Measurements from ENCODE around the gene EFCAB8.

Gene EFCAB8

DNA sequence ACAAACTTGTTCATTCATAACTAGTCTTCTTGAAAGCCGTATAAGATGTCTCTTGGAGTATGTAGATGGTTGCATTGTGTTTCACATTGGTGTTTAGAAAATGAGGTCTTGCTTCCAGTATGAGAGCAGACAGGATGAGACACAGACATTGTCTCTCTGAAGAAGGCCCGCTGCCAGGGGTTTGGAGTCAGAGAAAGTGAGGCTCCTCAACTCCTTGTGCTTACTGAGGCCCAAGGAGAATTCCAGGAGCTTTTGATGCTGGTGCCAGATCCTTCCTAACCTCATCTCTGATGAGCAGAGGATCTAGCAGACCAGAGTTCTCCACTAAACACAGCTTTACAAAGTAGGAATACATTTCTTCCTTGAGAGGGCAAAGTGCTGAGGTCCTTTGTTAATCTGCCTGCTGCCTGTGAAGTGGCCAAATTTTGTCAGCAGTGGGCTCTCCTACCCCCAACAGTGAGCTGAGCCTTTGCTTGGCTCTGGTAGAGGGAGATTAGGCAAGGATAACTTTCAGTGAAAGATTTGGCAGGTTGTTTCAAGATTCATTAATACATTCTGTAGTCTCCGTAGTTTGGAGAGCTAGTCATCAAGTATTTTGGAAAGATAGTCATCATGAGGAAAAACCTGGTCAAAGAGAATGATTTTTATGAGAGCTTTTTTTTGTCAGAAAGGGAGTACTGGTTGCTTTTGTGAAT lies 29.3 kb upstream of the EFCAB8 start:
- Mint-ChIP-seq H3K27ac (peak overlapping the region; percentile 89), H3K4me1 (peaks cover 30% of the 10 kb centered on the region), H3K9me3 (no peaks in the 10 kb centered on the region), H3K27me3 (ENCODE audit: low read depth, poor library complexity) (no peaks in the 10 kb centered on the region), H3K36me3 (ENCODE audit: low read depth) (peaks cover 79% of the 10 kb centered on the region), H3K4me3 (no peak overlapping the region)
- TF ChIP-seq, protein P1, sequence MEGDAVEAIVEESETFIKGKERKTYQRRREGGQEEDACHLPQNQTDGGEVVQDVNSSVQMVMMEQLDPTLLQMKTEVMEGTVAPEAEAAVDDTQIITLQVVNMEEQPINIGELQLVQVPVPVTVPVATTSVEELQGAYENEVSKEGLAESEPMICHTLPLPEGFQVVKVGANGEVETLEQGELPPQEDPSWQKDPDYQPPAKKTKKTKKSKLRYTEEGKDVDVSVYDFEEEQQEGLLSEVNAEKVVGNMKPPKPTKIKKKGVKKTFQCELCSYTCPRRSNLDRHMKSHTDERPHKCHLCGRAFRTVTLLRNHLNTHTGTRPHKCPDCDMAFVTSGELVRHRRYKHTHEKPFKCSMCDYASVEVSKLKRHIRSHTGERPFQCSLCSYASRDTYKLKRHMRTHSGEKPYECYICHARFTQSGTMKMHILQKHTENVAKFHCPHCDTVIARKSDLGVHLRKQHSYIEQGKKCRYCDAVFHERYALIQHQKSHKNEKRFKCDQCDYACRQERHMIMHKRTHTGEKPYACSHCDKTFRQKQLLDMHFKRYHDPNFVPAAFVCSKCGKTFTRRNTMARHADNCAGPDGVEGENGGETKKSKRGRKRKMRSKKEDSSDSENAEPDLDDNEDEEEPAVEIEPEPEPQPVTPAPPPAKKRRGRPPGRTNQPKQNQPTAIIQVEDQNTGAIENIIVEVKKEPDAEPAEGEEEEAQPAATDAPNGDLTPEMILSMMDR (IDR thresholded peaks at IDR 0.05), result no peak
- no peak for DNase-seq

- Mint-ChIP-seq H3K4me1 (peaks cover 30% of the 10 kb centered on the region), H3K9me3 (no peaks in the 10 kb centered on the region), H3K27me3 (ENCODE audit: low read depth, poor library complexity) (no peaks in the 10 kb centered on the region), H3K4me3 (no peak overlapping the region), H3K27ac (peak overlapping the region; percentile 89), H3K36me3 (ENCODE audit: low read depth) (peaks cover 83% of the 10 kb centered on the region)
- TF ChIP-seq, protein P1 (IDR thresholded peaks at IDR 0.05), result no peak
- no peak for DNase-seq
These were observed 28.3 kb upstream of the EFCAB8 start for GRCh38 chr20:32830437-32830836.

GRCh38 chr20:32831982-32832381 lies 26.7 kb upstream of the EFCAB8 start:
- Mint-ChIP-seq H3K4me1 (peaks cover 30% of the 10 kb centered on the region), H3K27me3 (ENCODE audit: low read depth, poor library complexity) (no peaks in the 10 kb centered on the region), H3K4me3 (no peak overlapping the region), H3K9me3 (no peaks in the 10 kb centered on the region), H3K27ac (peak overlapping the region; percentile 54), H3K36me3 (ENCODE audit: low read depth) (peaks cover 80% of the 10 kb centered on the region)
- TF ChIP-seq, protein P1 (IDR thresholded peaks at IDR 0.05), result no peak
- DNase-seq, result no peak

DNA sequence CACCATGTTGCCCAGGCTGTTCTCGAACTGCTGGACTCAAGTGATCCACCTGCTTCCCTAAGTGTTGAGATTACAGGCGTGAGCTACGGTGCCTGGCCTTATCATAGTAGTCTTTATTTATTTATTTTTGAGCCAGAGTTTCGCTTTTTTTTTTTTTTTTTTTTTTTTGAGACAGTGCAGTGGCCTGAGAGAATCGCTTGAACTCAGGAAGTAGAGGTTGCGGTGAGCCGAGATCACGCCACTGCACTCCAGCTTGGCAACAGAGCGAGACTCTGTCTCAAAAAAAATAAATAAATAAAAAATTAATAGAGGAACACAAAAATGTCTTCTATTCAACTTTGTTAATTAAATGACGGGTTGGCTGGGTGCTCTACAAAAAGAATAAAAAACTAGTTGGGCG lies 26.1 kb upstream of the EFCAB8 start:
- H3K27me3 Mint-ChIP-seq (ENCODE audit: low read depth, poor library complexity), result no peaks in the 10 kb centered on the region
- peaks cover 30% of the 10 kb centered on the region for H3K4me1 Mint-ChIP-seq
- no peak for DNase-seq
- TF ChIP-seq, protein P1 (IDR thresholded peaks at IDR 0.05), result no peak
- no peaks in the 10 kb centered on the region for H3K9me3 Mint-ChIP-seq
- H3K4me3 Mint-ChIP-seq, result no peak overlapping the region
- H3K27ac Mint-ChIP-seq, result peak overlapping the region; percentile 36
- H3K36me3 Mint-ChIP-seq (ENCODE audit: low read depth), result peaks cover 78% of the 10 kb centered on the region

- TF ChIP-seq, protein P1 (IDR thresholded peaks at IDR 0.05), result no peak
- no peak for DNase-seq
- Mint-ChIP-seq H3K4me3 (no peak overlapping the region), H3K4me1 (peaks cover 11% of the 10 kb centered on the region), H3K9me3 (no peaks in the 10 kb centered on the region), H3K27ac (no peak overlapping the region), H3K36me3 (ENCODE audit: low read depth) (peaks cover 76% of the 10 kb centered on the region), H3K27me3 (ENCODE audit: low read depth, poor library complexity) (no peaks in the 10 kb centered on the region)
These were observed 23.8 kb upstream of the EFCAB8 start for GRCh38 chr20:32834972-32835371.

DNA sequence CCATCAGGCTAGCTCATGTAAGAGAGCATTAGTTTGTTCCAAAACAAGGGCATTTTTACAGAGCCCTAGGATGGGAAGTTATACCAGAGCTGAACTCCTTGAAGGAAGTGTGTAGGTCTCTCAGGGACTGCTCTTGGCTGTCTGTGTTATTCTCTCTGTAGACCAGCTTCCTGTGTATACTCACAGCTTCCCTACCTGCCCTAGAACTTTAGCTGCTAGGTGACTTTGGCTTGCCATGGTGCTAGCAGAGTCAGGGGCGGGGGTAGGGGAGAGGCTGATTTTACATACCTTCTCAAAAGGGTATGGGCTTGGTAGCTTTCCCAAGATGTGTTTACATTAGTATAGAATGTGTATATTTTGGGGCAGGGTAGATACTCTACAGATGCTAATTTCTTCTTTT lies 21.6 kb upstream of the EFCAB8 start:
- no peak for DNase-seq
- TF ChIP-seq, protein P1 (IDR thresholded peaks at IDR 0.05), result no peak
- Mint-ChIP-seq H3K27ac (peak overlapping the region; percentile 22), H3K4me1 (peaks cover 3% of the 10 kb centered on the region), H3K27me3 (ENCODE audit: low read depth, poor library complexity) (no peaks in the 10 kb centered on the region), H3K9me3 (no peaks in the 10 kb centered on the region), H3K4me3 (no peak overlapping the region), H3K36me3 (ENCODE audit: low read depth) (peaks cover 74% of the 10 kb centered on the region)

All from nephron progenitor cell (in vitro differentiated cells).